NAMALWA (cell line): ENCODE data around the gene APOC4.

Source experiments
- DNase-seq: peaks from one replicate; pipeline ENCODE4 v3.0.0-alpha.2; 2015; ENCODE audit warnings: low spot score

Gene APOC4

GRCh38 chr19:44993926-44994537, 52.0 kb downstream of the APOC4 start:
- no peak for DNase-seq
